Heart right ventricle (tissue), 16 donors: Measurements from ENCODE around the gene TMEM120B. TPM values are rescaled to one million over a fixed set of nuclear protein-coding genes. Genes with fewer than 3 reads are reported as not detected.

ENCODE experiments used
- ATAC-seq, 8 donors: fragments of 200-7000 bp; cut with Tn5 transposase; one replicate each; pipeline ENCODE4 v1.9.1; 2020; ENCODE audit warnings: mild to moderate bottlenecking in 8 of 8, moderate library complexity in 8 of 8, moderate number of reproducible peaks in 1 of 8
- DNase-seq, 2 donors: peaks; one replicate each; pipeline ENCODE4 v3.0.0-alpha.2; 2020
- H3K27ac ChIP-seq, 10 donors: fragments of 200-600 bp; sonication (generic) in 2 of 10; one replicate each; pipeline versions ENCODE4 v1.5.0 to v1.8.0; 2020 to 2022; ENCODE audit warnings: mild to moderate bottlenecking in 3 of 10
- H3K27me3 ChIP-seq, 7 donors: fragments of 200-600 bp; one replicate each; pipeline ENCODE4 v1.8.0; 2021 to 2022; ENCODE audit warnings: mild to moderate bottlenecking in 2 of 7
- H3K36me3 ChIP-seq, 9 donors: fragments of 200-600 bp; sonication (generic) in 1 of 9; one replicate each; pipeline versions ENCODE4 v1.5.0 to v1.8.0; 2020 to 2022; ENCODE audit warnings: mild to moderate bottlenecking in 2 of 9
- H3K4me1 ChIP-seq, 9 donors: fragments of 200-600 bp; sonication (generic) in 1 of 9; one replicate each; pipeline versions ENCODE4 v1.5.0 to v1.8.0; 2020 to 2022; ENCODE audit warnings: mild to moderate bottlenecking in 4 of 9
- H3K4me3 ChIP-seq, 10 donors: fragments of 200-600 bp; sonication (generic) in 2 of 10; one replicate each; pipeline versions ENCODE4 v1.5.0 to v1.8.0; 2020 to 2022; ENCODE audit warnings: mild to moderate bottlenecking in 7 of 10, moderate library complexity in 2 of 10
- H3K9me3 ChIP-seq, 11 donors: fragments of 200-600 bp in 10 of 11; sonication (generic) in 2 of 11; one replicate each; pipeline versions ENCODE4 v1.5.0 to v1.8.0; 2013 to 2022; ENCODE audit warnings: mild to moderate bottlenecking in 2 of 11, control low read depth in 1 of 11, moderate library complexity in 1 of 11
- WGBS, 2 donors: extraction: QIAGEN DNeasy Blood & Tissue Kit; methylation state at CpG; one replicate each; pipeline ENCODE4 v1.1.7; 2013; ENCODE audit warnings: inconsistent platforms in 1 of 2; 5-methylcytosine and 5-hydroxymethylcytosine counted together
- intact Hi-C, 10 donors: fragments of 100-400 bp; cut with DNase I; formaldehyde crosslinking; loops; one replicate each; pipeline versions ENCODE4 v1.11.1 to v1.14.2; 2022
- polyA plus RNA-seq, 2 donors: library from polyadenylated mRNA; stranded (reverse); fragments of 200-250 nt; gene quantifications; one replicate each; pipeline ENCODE4 v1.2.3, GENCODE V29; 2013
- total RNA-seq, 10 donors: library from RNA; stranded (reverse); fragmentation: NEBNext Ultra II Directional in 3 of 10; extraction: Animal tissue kit (Norgen Biotek cat#: 25700) in 3 of 10; gene quantifications; one replicate each; pipeline versions ENCODE4 v1.2.1 to v1.2.4, GENCODE V29; 2021 to 2023
- TF ChIP-seq, protein P1 (sequence below), 9 donors: fragments of 200-600 bp; sonication (generic) in 2 of 9; IDR thresholded peaks; one replicate each; pipeline versions ENCODE4 v1.5.0 to v1.8.0; 2021 to 2022; ENCODE audit warnings: antibody characterized with exemption in 9 of 9, mild to moderate bottlenecking in 5 of 9, moderate library complexity in 1 of 9
- donor health status: Arrhythmogenic right ventricular cardiomyopathy.
- donor health status: ischemic (EF 13 %, LVEDD 7.1; RV severe dilation, severe dysfunction).
- donor health status: healthy with polysubstance abuse.
- donor health status: DM: no; HTN: yes; CAD: no.
- donor health status: DM: no; HTN: no; CAD: no.
- donor health status: ischemic (EF 25% LVEDD 6.9; RV normal size, moderate dysfunction).
- donor health status: ischemic (EF 25% LVEDD 5.7; RV mildly dilated, moderate dysfunction).
- donor health status: healthy.
- donor health status: DM: yes; HTN: yes; CAD: no.
- donor health status: Ischemic cardiomyopathy.
- donor health status: ischemic (EF 35%, LVEDD 5.7; RV mildly dilated, moderate dysfunction).
- donor health status: nonischemic (EF 11% LVEDD 7.7; RV severe dilation, severe dysfunction).
- donor health status: DM: yes; HTN: yes; CAD: no.
- donor health status: PGD.
- donor health status: ischemic (EF 29% LVEDD 5.4; RV normal size, mild dysfunction).
- donor health status: nonischemic (EF 23%, LVEDD 6.1; RV moderate dilation, normal function).

Gene TMEM120B
- total and polyA plus RNA-seq, 12 donors, result 5.3 to 12.7 (median 7.4) TPM

- intact Hi-C loops, result loop anchor here in 9 of 10 donors (1.0 to 5.0 kb wide), 8 partner anchors 16 to 98 kb away; partner anchors contain the start of gene PSMD9 (in 3 of the 9)
- Histone ChIP-seq H3K27ac (peak overlapping the region; percentile 20 to 100 (median 100)), H3K4me3 (peak overlapping the region in 6 of 10 donors; percentile 56 to 72 (median 60)), H3K4me1 (peaks cover 44 to 82% (median 72%) of the 10 kb centered on the region in 9 donors), H3K36me3 (peaks cover 0 to 34% (median 7%) of the 10 kb centered on the region in 9 donors), H3K9me3 (no peaks in the 10 kb centered on the region), H3K27me3 (no peaks in the 10 kb centered on the region)
- 27 to 31% methylated on average over 15 of the region's 15 CpGs for WGBS, 2 donors
- TF ChIP-seq, protein P1, sequence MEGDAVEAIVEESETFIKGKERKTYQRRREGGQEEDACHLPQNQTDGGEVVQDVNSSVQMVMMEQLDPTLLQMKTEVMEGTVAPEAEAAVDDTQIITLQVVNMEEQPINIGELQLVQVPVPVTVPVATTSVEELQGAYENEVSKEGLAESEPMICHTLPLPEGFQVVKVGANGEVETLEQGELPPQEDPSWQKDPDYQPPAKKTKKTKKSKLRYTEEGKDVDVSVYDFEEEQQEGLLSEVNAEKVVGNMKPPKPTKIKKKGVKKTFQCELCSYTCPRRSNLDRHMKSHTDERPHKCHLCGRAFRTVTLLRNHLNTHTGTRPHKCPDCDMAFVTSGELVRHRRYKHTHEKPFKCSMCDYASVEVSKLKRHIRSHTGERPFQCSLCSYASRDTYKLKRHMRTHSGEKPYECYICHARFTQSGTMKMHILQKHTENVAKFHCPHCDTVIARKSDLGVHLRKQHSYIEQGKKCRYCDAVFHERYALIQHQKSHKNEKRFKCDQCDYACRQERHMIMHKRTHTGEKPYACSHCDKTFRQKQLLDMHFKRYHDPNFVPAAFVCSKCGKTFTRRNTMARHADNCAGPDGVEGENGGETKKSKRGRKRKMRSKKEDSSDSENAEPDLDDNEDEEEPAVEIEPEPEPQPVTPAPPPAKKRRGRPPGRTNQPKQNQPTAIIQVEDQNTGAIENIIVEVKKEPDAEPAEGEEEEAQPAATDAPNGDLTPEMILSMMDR (IDR thresholded peaks at IDR 0.05), result peak; percentile 95 to 98 (median 97)
- DNase-seq (peak; percentile 89 to 91), ATAC-seq (peak; percentile 17 to 73 (median 51))
Observed at GRCh38 chr12:121795034-121795968, 82.7 kb downstream of the TMEM120B start.

GRCh38 chr12:121796855-121797751 is 84.6 kb downstream of the TMEM120B start:
- peaks cover 44 to 77% (median 67%) of the 10 kb centered on the region in 9 donors for H3K4me1 ChIP-seq
- peak; percentile 19 to 69 (median 56) for ATAC-seq

GRCh38 chr12:121797937-121798786 is 85.6 kb downstream of the TMEM120B start:
- ATAC-seq (peak in 5 of 8 donors; percentile 1 to 43 (median 34)), DNase-seq (peak; percentile 80 to 83)
- Histone ChIP-seq H3K27me3 (no peaks in the 10 kb centered on the region), H3K9me3 (no peaks in the 10 kb centered on the region), H3K36me3 (peaks cover 0 to 34% (median 7%) of the 10 kb centered on the region in 9 donors), H3K4me3 (peak overlapping the region; percentile 4 to 87 (median 74)), H3K4me1 (peaks cover 44 to 75% (median 62%) of the 10 kb centered on the region in 9 donors), H3K27ac (peak overlapping the region; percentile 98 to 100 (median 100))
- TF ChIP-seq, protein P1 (IDR thresholded peaks at IDR 0.05), result no peak
- WGBS, 2 donors, result 29 to 31% methylated on average over 19 of the region's 19 CpGs
- intact Hi-C loops, result loop anchor here in 3 of 10 donors (1.0 to 5.0 kb wide), 2 partner anchors 89 to 90 kb away; partner anchors contain the start of gene PSMD9 (in 3 of the 3)

More at GRCh38 chr12:121796855-121797751, 84.6 kb downstream of the TMEM120B start:
- peaks cover 0 to 34% (median 7%) of the 10 kb centered on the region in 9 donors for H3K36me3 ChIP-seq
- no peaks in the 10 kb centered on the region for H3K9me3 ChIP-seq
- TF ChIP-seq, protein P1 (IDR thresholded peaks at IDR 0.05), result peak in 8 of 9 donors; percentile 34 to 69 (median 44)
- WGBS, 2 donors, result 10 to 16% methylated on average over 39 of the region's 39 CpGs
- H3K4me3 ChIP-seq, result peak overlapping the region; percentile 4 to 87 (median 68)
- intact Hi-C loops, result loop anchor here in 3 of 10 donors (1.0 to 5.0 kb wide), 2 partner anchors 90 to 91 kb away; partner anchors contain the start of gene PSMD9 (in 3 of the 3)
- no peaks in the 10 kb centered on the region for H3K27me3 ChIP-seq
- peak overlapping the region; percentile 80 to 100 (median 100) for H3K27ac ChIP-seq
- peak; percentile 92 to 96 for DNase-seq
